NCI-H187 (cell line): ENCODE data around the gene MARK4.

ENCODE experiments used
- DNase-seq, 2 experiments: peaks; one replicate each; lab custom pipeline; 2025; lab: John Stamatoyannopoulos, UW

MARK4 gene

GRCh38 chr19:45271735-45272108, 20.7 kb downstream of the MARK4 start:
- no peak for DNase-seq

DNA sequence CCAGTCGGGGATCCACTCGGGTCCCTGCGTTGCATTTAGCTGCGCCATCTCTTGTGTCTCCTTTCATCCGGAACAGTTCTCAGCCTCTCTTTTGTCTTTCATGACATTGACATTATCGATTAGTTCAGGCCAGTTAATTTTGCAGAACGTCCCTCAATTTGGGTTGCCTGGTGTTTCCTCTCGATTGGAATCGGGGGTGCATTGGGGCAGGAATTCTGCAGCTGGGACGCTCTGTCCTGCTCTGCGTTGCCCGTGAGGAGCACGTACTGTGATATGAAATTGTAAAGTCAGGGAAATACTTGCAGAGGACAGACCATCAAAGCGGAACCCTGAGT, 22.4 kb downstream of the MARK4 start:
- no peak for DNase-seq

GRCh38 chr19:45275370-45275971, 24.4 kb downstream of the MARK4 start:
- peak; percentile 75 to 80 for DNase-seq

- DNase-seq: peak; percentile 76 to 96
These were observed 25.2 kb downstream of the MARK4 start for GRCh38 chr19:45276284-45276687.

GRCh38 chr19:45278087-45278486, 27.0 kb downstream of the MARK4 start:
- no peak for DNase-seq

GRCh38 chr19:45279587-45280192, 28.6 kb downstream of the MARK4 start:
- no peak for DNase-seq

DNA sequence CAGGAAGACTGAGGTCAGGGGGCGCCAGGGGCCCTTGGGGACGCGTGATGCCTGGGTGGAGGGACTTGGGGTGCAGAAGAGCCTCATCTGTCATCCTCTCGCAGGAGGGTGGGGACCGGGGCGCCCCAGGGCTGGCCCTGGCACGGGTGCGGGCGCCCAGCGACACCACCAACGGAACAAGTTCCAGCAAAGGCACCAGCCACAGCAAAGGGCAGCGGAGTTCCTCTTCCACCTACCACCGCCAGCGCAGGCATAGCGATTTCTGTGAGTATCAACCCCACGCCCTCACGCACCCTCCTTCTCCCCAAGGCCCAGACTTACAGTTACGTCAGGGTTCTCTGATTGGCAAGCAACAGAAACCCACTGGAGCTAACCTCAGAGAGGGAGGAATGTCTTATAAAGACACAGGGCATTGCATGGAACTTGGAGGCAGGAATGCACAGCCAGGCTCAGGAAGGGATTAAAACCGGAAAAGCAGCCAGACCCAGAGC, 29.4 kb downstream of the MARK4 start:
- no peak for DNase-seq

DNA sequence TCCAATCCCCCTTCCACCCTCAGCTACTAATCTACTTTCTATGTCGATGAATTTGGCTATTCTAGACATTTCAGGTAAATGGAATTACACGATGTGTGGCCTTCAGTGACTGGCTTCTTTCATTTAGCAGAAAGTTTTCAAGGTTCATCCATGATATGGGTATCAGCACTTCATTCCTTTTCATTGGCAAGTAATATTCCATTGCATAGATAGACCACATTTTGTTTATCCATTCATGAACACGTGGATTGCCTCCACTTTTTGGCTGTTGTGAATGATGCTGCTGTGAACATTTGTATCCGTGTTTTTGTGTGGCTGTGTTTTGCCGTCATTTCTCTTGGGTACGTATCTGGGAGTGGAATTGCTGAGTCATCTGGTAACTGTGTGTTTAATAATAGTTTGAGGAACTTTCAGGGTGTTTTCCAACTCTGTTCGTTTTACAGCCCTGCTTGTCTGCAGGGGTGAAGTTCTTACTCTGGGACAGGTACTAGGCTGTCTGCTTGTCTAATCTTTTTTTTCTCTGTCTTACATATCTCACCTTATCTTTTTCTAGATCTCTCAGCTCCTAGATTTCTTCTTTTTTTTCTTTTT, 32.5 kb downstream of the MARK4 start:
- DNase-seq: no peak

- no peak for DNase-seq
These were observed 39.4 kb downstream of the MARK4 start for GRCh38 chr19:45290381-45290931.

- no peak for DNase-seq
These were observed 40.8 kb downstream of the MARK4 start for GRCh38 chr19:45291834-45292233.

- DNase-seq: no peak
These were observed 42.6 kb downstream of the MARK4 start for GRCh38 chr19:45293682-45294081.

DNA sequence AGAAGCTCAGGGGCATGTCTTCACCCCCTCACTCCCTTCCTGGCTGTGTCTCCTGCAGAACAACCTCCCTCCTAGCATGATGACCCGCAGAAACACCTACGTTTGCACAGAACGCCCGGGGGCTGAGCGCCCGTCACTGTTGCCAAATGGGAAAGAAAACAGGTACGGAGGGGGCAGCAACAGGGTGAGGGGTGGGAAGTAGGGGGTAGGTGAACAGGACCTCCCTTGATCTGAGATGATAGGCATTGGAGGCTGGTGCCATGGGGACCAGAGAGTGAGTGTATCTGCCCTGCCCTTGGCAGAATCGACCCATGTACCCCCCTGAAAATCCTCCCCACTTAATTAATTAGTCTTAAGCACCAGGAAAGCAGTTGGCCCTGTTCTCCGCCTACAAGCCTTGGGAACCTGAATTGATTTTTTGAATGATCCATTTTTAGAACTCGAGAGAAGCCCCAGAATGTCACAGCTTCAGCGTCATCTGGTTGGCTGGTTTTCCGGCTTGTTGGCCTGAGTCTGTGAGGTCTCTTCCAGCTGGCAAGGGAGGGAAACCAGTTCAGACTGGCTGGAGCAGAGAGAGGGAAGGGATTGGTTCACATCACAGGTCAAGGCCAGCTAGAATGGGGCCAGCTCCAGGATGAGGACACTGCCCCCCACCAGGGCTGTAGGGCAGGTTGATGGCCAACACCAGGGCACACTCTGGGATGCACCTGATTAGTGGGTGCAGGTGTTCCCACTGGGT, 43.4 kb downstream of the MARK4 start:
- no peak for DNase-seq

DNA sequence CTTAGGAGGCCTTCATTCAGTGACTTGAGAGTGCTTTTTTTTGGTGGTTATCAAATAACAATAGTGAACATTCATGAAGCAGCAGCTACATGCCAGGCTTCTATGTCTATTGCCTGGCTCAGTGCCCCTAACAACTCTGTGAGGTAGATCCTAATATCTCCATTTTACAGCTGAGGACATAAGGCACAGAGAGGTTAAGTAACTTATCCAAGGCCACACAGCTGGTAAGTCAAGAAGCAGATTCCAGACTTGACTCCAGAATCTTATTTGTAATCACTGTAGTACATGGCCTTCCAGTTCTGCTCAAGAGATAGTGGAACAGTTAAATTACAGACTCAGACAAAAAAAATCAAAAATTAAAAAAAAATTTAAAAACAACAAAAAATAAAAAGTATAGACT, 44.8 kb downstream of the MARK4 start:
- DNase-seq: no peak

GRCh38 chr19:45296355-45296754, 45.3 kb downstream of the MARK4 start:
- no peak for DNase-seq

DNA sequence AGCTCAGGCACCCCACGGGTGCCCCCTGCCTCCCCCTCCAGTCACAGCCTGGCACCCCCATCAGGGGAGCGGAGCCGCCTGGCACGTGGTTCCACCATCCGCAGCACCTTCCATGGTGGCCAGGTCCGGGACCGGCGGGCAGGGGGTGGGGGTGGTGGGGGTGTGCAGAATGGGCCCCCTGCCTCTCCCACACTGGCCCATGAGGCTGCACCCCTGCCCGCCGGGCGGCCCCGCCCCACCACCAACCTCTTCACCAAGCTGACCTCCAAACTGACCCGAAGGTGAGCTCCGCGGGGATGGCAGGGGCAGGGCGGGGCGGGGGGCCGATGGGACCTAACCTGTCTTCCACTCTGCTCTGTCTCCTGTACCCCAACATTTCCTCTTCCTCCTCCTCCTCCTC, 46.6 kb downstream of the MARK4 start:
- DNase-seq: no peak

GRCh38 chr19:45298264-45298663, 47.2 kb downstream of the MARK4 start:
- DNase-seq: no peak

DNA sequence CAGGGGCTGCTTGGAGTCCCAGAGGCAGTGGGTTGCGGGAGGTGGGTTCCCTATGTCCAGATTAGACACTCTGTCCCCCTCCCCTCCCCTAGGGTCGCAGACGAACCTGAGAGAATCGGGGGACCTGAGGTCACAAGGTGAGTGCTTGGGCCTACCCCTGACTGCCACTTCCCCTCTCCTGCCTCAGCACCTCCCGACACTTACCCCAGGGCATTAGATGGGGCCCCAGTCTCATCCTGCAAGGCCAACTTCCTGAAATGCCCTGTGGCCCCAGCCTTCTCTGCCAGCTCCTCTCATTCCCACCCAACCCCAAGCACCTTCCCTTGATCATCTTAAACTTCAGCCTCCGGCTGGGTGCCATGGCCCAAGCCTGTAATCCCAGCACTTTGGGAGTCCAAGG, 48.6 kb downstream of the MARK4 start:
- DNase-seq: no peak

DNA sequence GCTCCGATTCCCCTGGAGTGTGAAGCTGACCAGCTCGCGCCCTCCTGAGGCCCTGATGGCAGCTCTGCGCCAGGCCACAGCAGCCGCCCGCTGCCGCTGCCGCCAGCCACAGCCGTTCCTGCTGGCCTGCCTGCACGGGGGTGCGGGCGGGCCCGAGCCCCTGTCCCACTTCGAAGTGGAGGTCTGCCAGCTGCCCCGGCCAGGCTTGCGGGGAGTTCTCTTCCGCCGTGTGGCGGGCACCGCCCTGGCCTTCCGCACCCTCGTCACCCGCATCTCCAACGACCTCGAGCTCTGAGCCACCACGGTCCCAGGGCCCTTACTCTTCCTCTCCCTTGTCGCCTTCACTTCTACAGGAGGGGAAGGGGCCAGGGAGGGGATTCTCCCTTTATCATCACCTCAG, 51.3 kb downstream of the MARK4 start:
- DNase-seq: no peak

- no peak for DNase-seq
These were observed 52.4 kb downstream of the MARK4 start for GRCh38 chr19:45303269-45304060.

- no peak for DNase-seq
These were observed 53.3 kb downstream of the MARK4 start for GRCh38 chr19:45304141-45304926.

DNA sequence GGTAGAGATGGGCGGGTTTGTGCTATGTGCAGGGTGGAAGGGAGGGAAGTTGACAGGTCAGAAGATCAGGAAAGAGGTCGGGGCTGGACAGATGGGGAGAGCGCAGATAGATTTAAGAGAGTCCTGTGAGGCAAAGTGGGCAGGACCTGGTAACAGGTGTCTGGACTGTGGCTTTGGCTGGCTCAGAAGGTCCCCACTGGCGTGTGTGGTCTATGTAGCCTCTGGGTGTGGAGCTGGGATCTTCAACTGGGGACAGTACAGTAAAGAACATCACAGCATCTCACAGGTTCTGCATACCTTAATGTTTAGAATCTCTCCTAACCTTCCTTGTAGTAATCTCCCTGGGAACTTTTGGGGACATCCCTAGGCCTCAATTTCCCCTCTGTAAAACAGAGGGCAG, 53.9 kb downstream of the MARK4 start:
- DNase-seq: no peak
